Natural killer cell treated with Interleukin-12 subunit alpha and Interleukin-12 subunit beta and Interleukin-15 and Interleukin-18, amount 100 ng/mL, for 72 hours (primary cell): ENCODE measurements around the gene ATP1A2. TPM values are rescaled to one million over a fixed set of nuclear protein-coding genes. Genes with fewer than 3 reads are reported as not detected.

Experiments
- ATAC-seq, 2 donors: fragments of 150-1000 bp; cut with Tn5 transposase in 1 of 2; sonication (Bioruptor Pico), chemical (Tn5 transposase) in 1 of 2; 2 replicates each; pipeline ENCODE4 v1.10.0; 2021
- DNase-seq: peaks from one replicate; pipeline ENCODE4 v3.0.0; 2022; ENCODE audit warnings: low spot score
- H3K27ac Mint-ChIP-seq, 2 donors: 1 replicate in 1 of 2; 2 replicates in 1 of 2; pipeline ENCODE4 v1.8.0; 2022; ENCODE audit warnings: mixed read lengths in 2 of 2, mild to moderate bottlenecking in 1 of 2, moderate library complexity in 1 of 2
- H3K27me3 Mint-ChIP-seq, 2 donors: 1 replicate in 1 of 2; 2 replicates in 1 of 2; pipeline ENCODE4 v1.8.0; 2022; ENCODE audit warnings: mixed read lengths in 2 of 2
- H3K36me3 Mint-ChIP-seq: one replicate; pipeline ENCODE4 v1.8.0; 2022; ENCODE audit warnings: mixed read lengths
- H3K4me1 Mint-ChIP-seq, 2 donors: 1 replicate in 1 of 2; 2 replicates in 1 of 2; pipeline ENCODE4 v1.8.0; 2022; ENCODE audit warnings: low read depth in 2 of 2, mixed read lengths in 2 of 2, mild to moderate bottlenecking in 1 of 2
- H3K4me3 Mint-ChIP-seq: one replicate; pipeline ENCODE4 v1.8.0; 2022; ENCODE audit warnings: mixed read lengths
- H3K9me3 Mint-ChIP-seq: 2 replicates; pipeline ENCODE4 v1.8.0; 2022; ENCODE audit warnings: mixed read lengths
- total RNA-seq, 2 donors: library from RNA; stranded (reverse); gene quantifications; one replicate each; pipeline ENCODE4 v1.2.3, GENCODE V29; 2022

ATP1A2 gene
- total RNA-seq, 2 donors from 2014 or later: not detected

- DNase-seq: no peak
- Mint-ChIP-seq H3K4me1 (no peaks in the 10 kb centered on the region), H3K36me3 (no peaks in the 10 kb centered on the region), H3K4me3 (no peak overlapping the region), H3K9me3 (no peaks in the 10 kb centered on the region), H3K27ac (no peak overlapping the region), H3K27me3 (peaks cover 17 to 43% of the 10 kb centered on the region in 2 donors)
- no peak for ATAC-seq
Observed at GRCh38 chr1:160178731-160179130, 63.2 kb downstream of the ATP1A2 start.

DNA sequence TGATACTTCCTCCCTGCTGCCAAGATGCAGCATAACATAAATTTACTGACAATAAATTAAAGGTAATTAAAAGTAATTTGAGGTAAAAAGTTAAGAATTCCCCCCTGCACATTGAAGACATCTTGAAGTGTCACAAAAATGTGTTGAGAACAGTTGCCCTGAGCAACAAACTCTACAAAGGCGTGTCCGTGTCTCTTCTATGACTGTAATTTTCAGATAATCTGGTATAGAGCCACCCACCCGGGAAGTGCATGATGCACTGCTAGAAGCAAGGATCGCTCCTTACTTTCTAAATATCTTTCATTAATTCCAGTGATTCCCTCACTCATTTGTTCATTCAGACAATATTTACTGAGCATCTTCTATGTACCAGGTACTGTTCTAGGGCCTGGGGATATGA lies 63.8 kb downstream of the ATP1A2 start:
- ATAC-seq (no peak), DNase-seq (no peak)
- no peak overlapping the region for H3K4me3 Mint-ChIP-seq
- no peaks in the 10 kb centered on the region for H3K9me3 Mint-ChIP-seq
- H3K27me3 Mint-ChIP-seq: peaks cover 15 to 40% of the 10 kb centered on the region in 2 donors
- no peaks in the 10 kb centered on the region for H3K36me3 Mint-ChIP-seq
- H3K4me1 Mint-ChIP-seq: no peaks in the 10 kb centered on the region
- H3K27ac Mint-ChIP-seq: no peak overlapping the region

- Mint-ChIP-seq H3K27ac (no peak overlapping the region), H3K4me3 (no peak overlapping the region), H3K4me1 (no peaks in the 10 kb centered on the region), H3K27me3 (peaks cover 18 to 26% of the 10 kb centered on the region in 2 donors), H3K36me3 (no peaks in the 10 kb centered on the region), H3K9me3 (no peaks in the 10 kb centered on the region)
- DNase-seq (no peak), ATAC-seq (no peak)
Observed at GRCh38 chr1:160186246-160186645, 70.7 kb downstream of the ATP1A2 start.

GRCh38 chr1:160186729-160187128 lies 71.2 kb downstream of the ATP1A2 start:
- no peak for DNase-seq
- no peaks in the 10 kb centered on the region for H3K4me1 Mint-ChIP-seq
- H3K4me3 Mint-ChIP-seq: no peak overlapping the region
- no peaks in the 10 kb centered on the region for H3K9me3 Mint-ChIP-seq
- no peaks in the 10 kb centered on the region for H3K36me3 Mint-ChIP-seq
- H3K27me3 Mint-ChIP-seq: peaks cover 18 to 24% of the 10 kb centered on the region in 2 donors
- H3K27ac Mint-ChIP-seq: no peak overlapping the region
- no peak for ATAC-seq

DNA sequence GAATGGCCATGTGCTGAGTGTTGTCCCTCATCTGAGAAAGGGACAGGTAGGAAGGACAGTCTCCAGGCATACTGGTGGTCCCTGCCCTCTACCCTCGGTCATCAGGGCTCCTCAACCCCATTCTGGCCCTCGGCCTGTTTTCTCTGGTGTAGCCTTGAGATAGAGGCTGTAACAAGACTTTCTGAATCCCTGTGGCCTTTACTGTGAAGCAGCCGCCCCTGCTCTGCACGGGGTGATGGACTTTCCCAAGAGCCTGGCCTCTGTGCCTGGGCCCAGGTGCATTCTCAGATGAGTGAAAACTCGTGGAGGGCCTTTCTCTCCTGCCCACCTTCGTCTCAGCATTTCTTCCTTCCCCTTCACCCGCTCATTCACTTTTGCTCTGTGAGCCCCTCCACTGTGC lies 71.8 kb downstream of the ATP1A2 start:
- Mint-ChIP-seq H3K9me3 (no peaks in the 10 kb centered on the region), H3K36me3 (no peaks in the 10 kb centered on the region), H3K27ac (no peak overlapping the region), H3K4me1 (no peaks in the 10 kb centered on the region), H3K27me3 (peaks cover 16 to 20% of the 10 kb centered on the region in 2 donors), H3K4me3 (no peak overlapping the region)
- no peak for DNase-seq
- ATAC-seq: peak in 1 of 2 donors; percentile 8

- no peak for DNase-seq
- Mint-ChIP-seq H3K36me3 (no peaks in the 10 kb centered on the region), H3K4me1 (no peaks in the 10 kb centered on the region), H3K27ac (no peak overlapping the region), H3K27me3 (peaks cover 12 to 13% of the 10 kb centered on the region in 2 donors), H3K9me3 (no peaks in the 10 kb centered on the region), H3K4me3 (no peak overlapping the region)
- ATAC-seq: no peak
Observed at GRCh38 chr1:160188341-160188740, 72.8 kb downstream of the ATP1A2 start.

GRCh38 chr1:160189649-160190625 lies 74.4 kb downstream of the ATP1A2 start, which contains the start of gene CASQ1:
Gene CASQ1 (plus strand): TSS chr1:160190575. CDS start chr1:160190752, 177 bp downstream.
- Mint-ChIP-seq H3K4me3 (no peak within 1 kb of the TSS), H3K27ac (no peak within 1 kb of the TSS), H3K27me3 (peaks cover 8 to 11% of the 10 kb centered on the region in 2 donors), H3K9me3 (no peaks in the 10 kb centered on the region), H3K36me3 (no peaks in the 10 kb centered on the region), H3K4me1 (no peaks in the 10 kb centered on the region)
- ATAC-seq (no peak), DNase-seq (no peak)

DNA sequence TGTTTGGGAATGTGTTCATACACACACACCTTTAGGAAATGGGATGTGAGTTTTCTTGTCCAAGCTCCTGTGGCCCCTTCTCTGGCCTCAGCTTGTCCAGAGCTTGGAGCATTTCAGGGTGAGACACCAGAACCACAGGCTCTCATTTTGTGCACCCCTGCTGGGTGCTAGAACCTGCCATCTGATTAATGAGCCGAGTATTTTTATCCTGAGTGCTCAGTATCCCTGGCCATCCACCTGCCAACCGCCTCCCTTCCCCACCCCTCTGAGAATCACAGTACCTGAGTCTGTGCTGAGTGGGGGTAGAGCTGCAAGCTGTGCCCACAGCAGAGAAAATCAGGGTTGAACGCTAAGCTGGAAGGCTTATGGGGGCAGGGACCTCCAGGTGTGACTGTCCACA lies 76.2 kb downstream of the ATP1A2 start:
- DNase-seq (no peak), ATAC-seq (no peak)
- no peaks in the 10 kb centered on the region for H3K36me3 Mint-ChIP-seq
- H3K27ac Mint-ChIP-seq: no peak overlapping the region
- H3K4me1 Mint-ChIP-seq: no peaks in the 10 kb centered on the region
- no peaks in the 10 kb centered on the region for H3K9me3 Mint-ChIP-seq
- H3K27me3 Mint-ChIP-seq: peaks cover under 1 to 8% of the 10 kb centered on the region in 2 donors
- H3K4me3 Mint-ChIP-seq: no peak overlapping the region

- DNase-seq: no peak
Observed at GRCh38 chr1:160192234-160192633, 76.7 kb downstream of the ATP1A2 start.

More at GRCh38 chr1:160192234-160192633, 76.7 kb downstream of the ATP1A2 start:
- no peaks in the 10 kb centered on the region for H3K36me3 Mint-ChIP-seq
- ATAC-seq: no peak
- H3K27me3 Mint-ChIP-seq: peaks cover 0 to 8% of the 10 kb centered on the region in 2 donors
- H3K9me3 Mint-ChIP-seq: no peaks in the 10 kb centered on the region
- no peaks in the 10 kb centered on the region for H3K4me1 Mint-ChIP-seq
- H3K27ac Mint-ChIP-seq: no peak overlapping the region
- no peak overlapping the region for H3K4me3 Mint-ChIP-seq

Other genes starting within 250 kb of the ATP1A2 start
- 1 to 10 TPM in 1 of 2 donors, under 1 TPM in 1; 0.38 to 3.0 TPM for gene CFAP45, start 215.6 kb upstream of the ATP1A2 start, total RNA-seq
- gene TAGLN2, start 190.3 kb upstream of the ATP1A2 start, total RNA-seq: 100 to 1,000 TPM; 239 to 375 TPM
- gene IGSF9, start 170.1 kb upstream of the ATP1A2 start, total RNA-seq: not detected
- gene SLAMF9, start 161.5 kb upstream of the ATP1A2 start, total RNA-seq: not detected
- gene PIGM, start 83.8 kb upstream of the ATP1A2 start, total RNA-seq: 1 to 10 TPM; 4.9 to 5.6 TPM
- gene KCNJ10, start 45.6 kb upstream of the ATP1A2 start, total RNA-seq: under 1 TPM in 1 of 2 donors, not detected in 1; 0.50 TPM
- not detected for gene KCNJ9, start 34.2 kb upstream of the ATP1A2 start, total RNA-seq
- gene IGSF8, start 17.1 kb upstream of the ATP1A2 start, total RNA-seq: 10 to 100 TPM; 20.6 to 25.8 TPM
- not detected for gene ATP1A4, start 35.8 kb downstream of the ATP1A2 start, total RNA-seq
- not detected for gene CASQ1, start 74.8 kb downstream of the ATP1A2 start, total RNA-seq
- 10 to 100 TPM; 55.7 to 63.3 TPM for gene PEA15, start 89.6 kb downstream of the ATP1A2 start, total RNA-seq
- 100 to 1,000 TPM in 1 of 2 donors, 10 to 100 TPM in 1; 86.3 to 115 TPM for gene DCAF8, start 146.8 kb downstream of the ATP1A2 start, total RNA-seq
- 10 to 100 TPM; 38.7 to 69.8 TPM for gene PEX19, start 169.4 kb downstream of the ATP1A2 start, total RNA-seq
- 100 to 1,000 TPM; 221 to 231 TPM for gene COPA, start 227.5 kb downstream of the ATP1A2 start, total RNA-seq
- gene NCSTN, start 227.6 kb downstream of the ATP1A2 start, total RNA-seq: 10 to 100 TPM; 92.5 to 95.9 TPM